Measurements from ENCODE around the gene SHISA7. TPM values are rescaled to one million over a fixed set of nuclear protein-coding genes. Genes with fewer than 3 reads are reported as not detected.

The SHISA7 gene
- total and polyA plus RNA-seq, 4 donors, result 1.6 TPM; not detected in 3

- H3K9me3 ChIP-seq (ENCODE audit: control insufficient read depth in 4 of 4, low read length in 3 of 4), result no peaks in the 10 kb centered on the region
- H3K4me3 ChIP-seq (ENCODE audit: low read depth in 1 of 3, low read length in 3 of 3), result no peak overlapping the region
- peaks cover 0 to 11% (median 5%) of the 10 kb centered on the region in 4 donors for H3K36me3 ChIP-seq (ENCODE audit: control insufficient read depth in 4 of 4, insufficient read depth in 3 of 4, low read depth in 1 of 4, low read length in 3 of 4)
- TF ChIP-seq RAD21 (IDR thresholded peaks at IDR 0.05) (no peak), REST (IDR thresholded peaks at IDR 0.05) (no peak)
- 84% methylated on average over 53 of the region's 53 CpGs for WGBS
- no peak overlapping the region for H3K9ac ChIP-seq (ENCODE audit: low read depth in 1 of 2, low read length in 2 of 2)
- no peak for DNase-seq (ENCODE audit: low spot score)
- peak overlapping the region; percentile 12 to 31 for H3K27ac ChIP-seq (ENCODE audit: low read depth in 1 of 2, low read length in 2 of 2)
- no peaks in the 10 kb centered on the region for H3K27me3 ChIP-seq (ENCODE audit: control insufficient read depth in 4 of 4, insufficient read depth in 4 of 4, low read length in 3 of 4)
- H3K4me1 ChIP-seq (ENCODE audit: control insufficient read depth in 4 of 4, insufficient read depth in 4 of 4, low read length in 3 of 4), result peaks cover 3 to 14% (median 7%) of the 10 kb centered on the region in 4 donors
Measured at GRCh38 chr19:55486043-55486970, 43.2 kb upstream of the SHISA7 start.

GRCh38 chr19:55485439-55486011 is 42.4 kb upstream of the SHISA7 start:
- Histone ChIP-seq H3K9me3 (ENCODE audit: control insufficient read depth in 4 of 4, low read length in 3 of 4) (no peaks in the 10 kb centered on the region), H3K4me1 (ENCODE audit: control insufficient read depth in 4 of 4, insufficient read depth in 4 of 4, low read length in 3 of 4) (peaks cover 3 to 14% (median 7%) of the 10 kb centered on the region in 4 donors), H3K27ac (ENCODE audit: low read depth in 1 of 2, low read length in 2 of 2) (peak overlapping the region; percentile 31 to 41), H3K4me3 (ENCODE audit: low read depth in 1 of 3, low read length in 3 of 3) (peak overlapping the region in 1 of 3 donors; percentile 52), H3K9ac (ENCODE audit: low read depth in 1 of 2, low read length in 2 of 2) (no peak overlapping the region), H3K27me3 (ENCODE audit: control insufficient read depth in 4 of 4, insufficient read depth in 4 of 4, low read length in 3 of 4) (no peaks in the 10 kb centered on the region), H3K36me3 (ENCODE audit: control insufficient read depth in 4 of 4, insufficient read depth in 3 of 4, low read depth in 1 of 4, low read length in 3 of 4) (peaks cover 0 to 11% (median 5%) of the 10 kb centered on the region in 4 donors)
- no peak for TF ChIP-seq FOXA1 (IDR thresholded peaks at IDR 0.05)
- WGBS, result 37% methylated on average over 18 of the region's 18 CpGs
- no peak for DNase-seq (ENCODE audit: low spot score)

- no peaks in the 10 kb centered on the region for H3K9me3 ChIP-seq (ENCODE audit: control insufficient read depth in 4 of 4, low read length in 3 of 4)
- no peaks in the 10 kb centered on the region for H3K27me3 ChIP-seq (ENCODE audit: control insufficient read depth in 4 of 4, insufficient read depth in 4 of 4, low read length in 3 of 4)
- H3K4me3 ChIP-seq (ENCODE audit: low read depth in 1 of 3, low read length in 3 of 3), result peak within 1 kb of the TSS in 1 of 3 donors; percentile 52
- H3K36me3 ChIP-seq (ENCODE audit: control insufficient read depth in 4 of 4, insufficient read depth in 3 of 4, low read depth in 1 of 4, low read length in 3 of 4), result peaks cover 0 to 11% (median 5%) of the 10 kb centered on the region in 4 donors
- peak within 1 kb of the TSS; percentile 31 to 41 for H3K27ac ChIP-seq (ENCODE audit: low read depth in 1 of 2, low read length in 2 of 2)
- H3K9ac ChIP-seq (ENCODE audit: low read depth in 1 of 2, low read length in 2 of 2), result peak within 1 kb of the TSS in 1 of 2 donors; percentile 38
- 4% methylated on average over 78 of the region's 78 CpGs for WGBS
- H3K4me1 ChIP-seq (ENCODE audit: control insufficient read depth in 4 of 4, insufficient read depth in 4 of 4, low read length in 3 of 4), result peaks cover 3 to 14% (median 7%) of the 10 kb centered on the region in 4 donors
- DNase-seq (ENCODE audit: low spot score), result peak; percentile 63
- TF ChIP-seq MAX (IDR thresholded peaks at IDR 0.05) (no peak), GABPA (IDR thresholded peaks at IDR 0.05 in 1 of 2, conservative IDR thresholded peaks at IDR 0.05 in 1 of 2) (peak; percentile 35 to 64), EGR1 (IDR thresholded peaks at IDR 0.05; ENCODE audit: low read depth in 2 of 2) (no peak), ATF3 (IDR thresholded peaks at IDR 0.05) (no peak)
Measured at GRCh38 chr19:55484593-55485438, 41.7 kb upstream of the SHISA7 start, which contains the start of gene NAT14. TSS of gene NAT14 (plus strand) at chr19:55485188. CDS start at chr19:55485709, 521 bp downstream.
